ENCODE measurements around the gene CPEB3. TPM values are rescaled to one million over a fixed set of nuclear protein-coding genes. Genes with fewer than 3 reads are reported as not detected.

CPEB3 gene
- total RNA-seq, 1 experiment from 2014 or later = 0.62 TPM

GRCh38 chr10:92009445-92009844 is 281.4 kb downstream of the CPEB3 start:
- Histone ChIP-seq H3K4me3 (ENCODE audit: insufficient read depth, low read depth, low read length) (no peak overlapping the region), H3K36me3 (replicated peaks; ENCODE audit: control insufficient read depth, insufficient read depth, low read length) (no peaks in the 10 kb centered on the region; the same call in 1 of the 2 replicates), H3K27me3 (ENCODE audit: control insufficient read depth, insufficient read depth, low read length) (no peaks in the 10 kb centered on the region)
- DNase-seq = no peak

DNA sequence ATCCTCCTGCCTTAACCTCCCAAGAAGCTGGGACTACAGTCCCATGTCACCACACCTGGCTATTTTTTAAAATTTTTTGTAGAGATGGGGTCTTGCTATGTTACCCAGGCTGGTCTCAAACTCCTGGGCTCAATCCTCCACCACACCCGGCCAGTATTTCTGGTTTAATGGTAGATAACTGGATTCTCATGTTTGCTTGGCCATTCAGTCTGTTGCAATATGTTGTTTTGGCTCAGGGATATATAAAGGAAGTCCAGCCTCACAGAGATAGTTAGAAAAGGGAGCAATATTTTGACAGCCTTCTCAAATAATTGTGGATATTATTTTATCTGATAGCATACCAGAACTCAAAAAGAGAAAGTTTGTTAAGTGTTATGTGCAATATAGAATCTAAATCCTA is 284.9 kb downstream of the CPEB3 start:
- Histone ChIP-seq H3K27me3 (ENCODE audit: control insufficient read depth, insufficient read depth, low read length) (no peaks in the 10 kb centered on the region), H3K4me3 (ENCODE audit: insufficient read depth, low read depth, low read length) (no peak overlapping the region), H3K36me3 (replicated peaks; ENCODE audit: control insufficient read depth, insufficient read depth, low read length) (peaks cover 4% of the 10 kb centered on the region)
- no peak for DNase-seq

- DNase-seq = no peak
- no peaks in the 10 kb centered on the region for H3K27me3 ChIP-seq (ENCODE audit: control insufficient read depth, insufficient read depth, low read length)
- H3K4me3 ChIP-seq (ENCODE audit: insufficient read depth, low read depth, low read length) = no peak overlapping the region
- peaks cover 7% of the 10 kb centered on the region for H3K36me3 ChIP-seq (replicated peaks; ENCODE audit: control insufficient read depth, insufficient read depth, low read length)
Observed at GRCh38 chr10:92003258-92003657, 287.6 kb downstream of the CPEB3 start.

DNA sequence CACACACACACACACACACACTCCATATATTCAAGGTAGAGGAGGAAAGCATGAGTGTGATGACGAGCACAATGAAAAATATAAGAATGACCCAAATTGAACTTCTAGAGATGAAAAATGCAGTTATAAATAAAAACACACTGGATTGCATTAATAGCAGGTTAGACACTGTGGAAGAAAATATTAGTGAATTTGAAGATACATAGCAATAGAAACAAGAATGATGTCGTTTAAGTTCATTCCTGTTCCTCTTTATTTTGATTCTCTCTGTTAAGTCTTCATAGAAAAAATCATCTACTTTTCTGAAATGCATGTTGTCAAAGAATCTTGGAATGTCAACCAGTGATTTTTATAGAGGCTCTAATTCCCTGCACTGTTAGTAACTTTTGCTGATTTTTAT is 288.9 kb downstream of the CPEB3 start:
- H3K27me3 ChIP-seq (ENCODE audit: control insufficient read depth, insufficient read depth, low read length) = no peaks in the 10 kb centered on the region
- H3K4me3 ChIP-seq (ENCODE audit: insufficient read depth, low read depth, low read length) = no peak overlapping the region
- no peak for DNase-seq
- H3K36me3 ChIP-seq (replicated peaks; ENCODE audit: control insufficient read depth, insufficient read depth, low read length) = peaks cover 9% of the 10 kb centered on the region

DNA sequence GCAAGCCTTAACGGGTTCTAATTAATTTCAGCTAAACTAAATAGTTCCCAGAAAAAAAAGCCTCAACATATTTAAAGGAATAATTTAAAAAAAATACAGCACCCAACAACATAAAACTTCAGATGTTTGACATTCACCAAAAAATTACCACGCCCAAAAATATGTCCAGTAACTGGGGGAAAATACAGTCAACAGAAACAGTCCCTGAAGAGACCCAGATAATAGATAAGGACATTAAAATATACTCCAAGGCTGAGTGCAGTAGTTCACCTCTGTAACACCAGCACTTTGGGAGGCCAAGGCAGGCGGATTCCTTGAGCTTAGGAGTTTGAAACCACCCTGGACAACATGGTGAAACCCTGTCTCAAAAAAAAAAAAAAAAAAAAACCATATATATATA is 289.3 kb downstream of the CPEB3 start:
- Histone ChIP-seq H3K4me3 (ENCODE audit: insufficient read depth, low read depth, low read length) (no peak overlapping the region), H3K27me3 (ENCODE audit: control insufficient read depth, insufficient read depth, low read length) (no peaks in the 10 kb centered on the region), H3K36me3 (replicated peaks; ENCODE audit: control insufficient read depth, insufficient read depth, low read length) (peaks cover 9% of the 10 kb centered on the region)
- DNase-seq = no peak

Other genes starting within 250 kb of the CPEB3 start
- 7.9 and 11.6 TPM in 2 replicates for gene MARCHF5, start 89 bp upstream of the CPEB3 start, total RNA-seq (2014; rRNA removed; shearing (Covaris generic))